ENCODE measurements around the gene BACE2.

GRCh38 chr21:41169258-41169576, 1.3 kb downstream of the BACE2 start:
- no peak for TF ChIP-seq CTCF (IDR thresholded peaks at IDR 0.05; ENCODE audit: insufficient read depth, low read depth, low read length)
- TF ChIP-seq EZH2 (IDR thresholded peaks at IDR 0.05; ENCODE audit: insufficient read depth, low read length), result no peak
